Liver (tissue), 9 donors: Measurements from ENCODE around the gene FARP1. TPM values are rescaled to one million over a fixed set of nuclear protein-coding genes. Genes with fewer than 3 reads are reported as not detected.

Source experiments
- DNase-seq: peaks from one replicate; pipeline ENCODE4 v3.0.0-alpha.2; 2017; ENCODE audit warnings: low spot score
- H3K27ac ChIP-seq, 2 donors: one replicate each; pipeline ENCODE4 v1.7.0; 2013; ENCODE audit warnings: inconsistent platforms in 2 of 2, low read length in 2 of 2, control low read depth in 1 of 2, low read depth in 1 of 2, mild to moderate bottlenecking in 1 of 2
- H3K27me3 ChIP-seq, 4 donors: one replicate each; pipeline versions ENCODE4 v1.6.1 to v1.7.0; 2013; ENCODE audit warnings: low read length in 3 of 4, inconsistent platforms in 1 of 4, mild to moderate bottlenecking in 1 of 4, moderate library complexity in 1 of 4; ENCODE audit not compliant: control insufficient read depth in 4 of 4, insufficient read depth in 4 of 4
- H3K36me3 ChIP-seq, 4 donors: one replicate each; pipeline versions ENCODE4 v1.6.1 to v1.7.0; 2013; ENCODE audit warnings: low read length in 3 of 4, mild to moderate bottlenecking in 3 of 4, low read depth in 1 of 4, moderate library complexity in 1 of 4; ENCODE audit not compliant: control insufficient read depth in 4 of 4, insufficient read depth in 3 of 4
- H3K4me1 ChIP-seq, 4 donors: one replicate each; pipeline versions ENCODE4 v1.6.1 to v1.7.0; 2013; ENCODE audit warnings: low read length in 3 of 4, mild to moderate bottlenecking in 3 of 4, moderate library complexity in 1 of 4; ENCODE audit not compliant: control insufficient read depth in 4 of 4, insufficient read depth in 4 of 4
- H3K4me3 ChIP-seq, 3 donors: one replicate each; pipeline versions ENCODE4 v1.6.1 to v1.7.0; 2013; ENCODE audit warnings: low read length in 3 of 3, control low read depth in 1 of 3, low read depth in 1 of 3, mild to moderate bottlenecking in 1 of 3
- H3K9ac ChIP-seq, 2 donors: one replicate each; pipeline ENCODE4 v1.7.0; 2013; ENCODE audit warnings: low read length in 2 of 2, mild to moderate bottlenecking in 2 of 2, moderate library complexity in 2 of 2, control low read depth in 1 of 2, low read depth in 1 of 2
- H3K9me3 ChIP-seq, 4 donors: one replicate each; pipeline versions ENCODE4 v1.6.1 to v1.7.0; 2013; ENCODE audit warnings: low read length in 3 of 4; ENCODE audit not compliant: control insufficient read depth in 4 of 4
- EGR1 ChIP-seq, 2 donors: IDR thresholded peaks; 2 replicates each; pipeline ENCODE4 v1.6.1; 2016 to 2018; ENCODE audit warnings: antibody characterized with exemption in 2 of 2, low read depth in 2 of 2
- FOXA1 ChIP-seq: IDR thresholded peaks from 2 replicates; pipeline ENCODE4 v1.6.1; 2016; ENCODE audit warnings: antibody characterized with exemption
- FOXA2 ChIP-seq: IDR thresholded peaks from 2 replicates; pipeline ENCODE4 v1.6.1; 2016; ENCODE audit warnings: antibody characterized with exemption
- GABPA ChIP-seq, 2 donors: IDR thresholded peaks in 1 of 2; conservative IDR thresholded peaks in 1 of 2; 2 replicates each; pipeline ENCODE4 v1.6.1; 2016; ENCODE audit warnings: antibody characterized with exemption in 2 of 2, mild to moderate bottlenecking in 1 of 2, moderate library complexity in 1 of 2
- HNF4A ChIP-seq, 2 donors: conservative IDR thresholded peaks; 2 replicates each; pipeline ENCODE4 v1.6.1; 2016; ENCODE audit warnings: antibody characterized with exemption in 2 of 2, mild to moderate bottlenecking in 2 of 2
- HNF4G ChIP-seq: IDR thresholded peaks from 2 replicates; pipeline ENCODE4 v1.6.1; 2016; ENCODE audit warnings: antibody characterized with exemption
- JUND ChIP-seq, 2 donors: IDR thresholded peaks; 2 replicates each; pipeline ENCODE4 v1.6.1; 2016; ENCODE audit warnings: antibody characterized with exemption in 2 of 2
- NR2F2 ChIP-seq: IDR thresholded peaks from 2 replicates; pipeline ENCODE4 v1.6.1; 2016; ENCODE audit warnings: antibody characterized with exemption
- RAD21 ChIP-seq, 2 donors: IDR thresholded peaks; 2 replicates each; pipeline ENCODE4 v1.6.1; 2016; ENCODE audit warnings: antibody characterized with exemption in 2 of 2, mild to moderate bottlenecking in 2 of 2
- RXRA ChIP-seq, 2 donors: IDR thresholded peaks; 2 replicates each; pipeline ENCODE4 v1.6.1; 2017 to 2018; ENCODE audit warnings: antibody characterized with exemption in 2 of 2, mild to moderate bottlenecking in 1 of 2
- SP1 ChIP-seq: IDR thresholded peaks from 2 replicates; pipeline ENCODE4 v1.6.1; 2018; ENCODE audit warnings: antibody characterized with exemption, mild to moderate bottlenecking
- TAF1 ChIP-seq: conservative IDR thresholded peaks from 2 replicates; pipeline ENCODE4 v1.6.1; 2016; ENCODE audit warnings: antibody characterized with exemption, mild to moderate bottlenecking
- YY1 ChIP-seq: IDR thresholded peaks from 2 replicates; pipeline ENCODE4 v1.6.1; 2016; ENCODE audit warnings: antibody characterized with exemption, mild to moderate bottlenecking
- WGBS: extraction: QIAGEN DNeasy Blood & Tissue Kit; methylation state at CpG from one replicate; pipeline ENCODE4 v1.1.7; 2013; 5-methylcytosine and 5-hydroxymethylcytosine counted together
- polyA plus RNA-seq, 2 donors: library from polyadenylated mRNA; stranded (reverse) in 1 of 2; unstranded in 1 of 2; fragments of 200-250 nt in 1 of 2; fragments of >200 nt in 1 of 2; fragmentation: Nextera tagmentation in 1 of 2; extraction: Ambion mirVana in 1 of 2; gene quantifications; one replicate each; pipeline versions ENCODE4 v1.2.1 to v1.2.3, GENCODE V29; 2013 to 2015
- total RNA-seq, 2 donors: library from RNA; depleted of rRNA; stranded (reverse); fragments of >200 nt; gene quantifications; one replicate each; pipeline ENCODE4 v1.2.3, GENCODE V29; 2014
- TF ChIP-seq, protein P1 (sequence below): IDR thresholded peaks from 2 replicates; pipeline ENCODE4 v1.6.1; 2016; ENCODE audit warnings: antibody characterized with exemption, mild to moderate bottlenecking
- TF ChIP-seq, protein P2 (sequence below): fragments of 150-350 bp; IDR thresholded peaks from 2 replicates; pipeline ENCODE4 v1.5.1; 2017; ENCODE audit warnings: improper control_type of control experiment, low read depth, low read length; ENCODE audit not compliant: missing input control
- TF ChIP-seq, protein P3 (sequence below): IDR thresholded peaks from 2 replicates; pipeline ENCODE4 v1.6.1; 2016; ENCODE audit warnings: antibody characterized with exemption
- TF ChIP-seq, protein P4 (sequence below): IDR thresholded peaks from 2 replicates; pipeline ENCODE4 v1.6.1; 2016; ENCODE audit warnings: antibody characterized with exemption
- TF ChIP-seq, protein P5 (sequence below): IDR thresholded peaks from 2 replicates; pipeline ENCODE4 v1.6.1; 2016; ENCODE audit warnings: antibody characterized with exemption
- donor health status: healthy.
- donor health status: healthy.
- donor health status: healthy.
- donor health status: healthy.
- donor health status: healthy.

The FARP1 gene
- total and polyA plus RNA-seq, 4 donors: 28.4 to 62.6 (median 39.8) TPM

DNA sequence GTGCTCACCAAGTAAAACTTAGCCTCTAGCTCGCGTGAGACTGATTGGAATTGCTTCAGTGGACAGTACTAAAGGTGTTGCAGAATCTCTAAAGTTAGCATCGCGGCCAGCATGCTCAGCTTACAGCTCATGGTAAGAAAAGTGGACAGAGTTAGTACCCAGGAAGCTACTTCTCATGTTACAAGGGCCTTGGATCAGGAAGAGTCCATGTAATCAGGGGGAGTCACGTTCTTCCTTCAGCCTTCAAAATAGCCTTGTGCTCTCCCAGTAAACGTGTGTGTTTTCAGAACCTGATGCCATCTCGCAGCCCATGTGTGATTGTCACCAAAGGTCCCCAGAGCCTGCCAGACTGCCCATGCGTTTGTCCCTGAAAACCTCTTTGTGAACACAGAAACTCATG is 230.0 kb downstream of the FARP1 start:
- H3K9ac ChIP-seq: no peak overlapping the region
- WGBS: 88% methylated on average over 8 of the region's 8 CpGs
- no peaks in the 10 kb centered on the region for H3K4me1 ChIP-seq
- peaks cover 3 to 26% (median 13%) of the 10 kb centered on the region in 4 donors for H3K36me3 ChIP-seq
- H3K27me3 ChIP-seq: no peaks in the 10 kb centered on the region
- TF ChIP-seq, protein P1, sequence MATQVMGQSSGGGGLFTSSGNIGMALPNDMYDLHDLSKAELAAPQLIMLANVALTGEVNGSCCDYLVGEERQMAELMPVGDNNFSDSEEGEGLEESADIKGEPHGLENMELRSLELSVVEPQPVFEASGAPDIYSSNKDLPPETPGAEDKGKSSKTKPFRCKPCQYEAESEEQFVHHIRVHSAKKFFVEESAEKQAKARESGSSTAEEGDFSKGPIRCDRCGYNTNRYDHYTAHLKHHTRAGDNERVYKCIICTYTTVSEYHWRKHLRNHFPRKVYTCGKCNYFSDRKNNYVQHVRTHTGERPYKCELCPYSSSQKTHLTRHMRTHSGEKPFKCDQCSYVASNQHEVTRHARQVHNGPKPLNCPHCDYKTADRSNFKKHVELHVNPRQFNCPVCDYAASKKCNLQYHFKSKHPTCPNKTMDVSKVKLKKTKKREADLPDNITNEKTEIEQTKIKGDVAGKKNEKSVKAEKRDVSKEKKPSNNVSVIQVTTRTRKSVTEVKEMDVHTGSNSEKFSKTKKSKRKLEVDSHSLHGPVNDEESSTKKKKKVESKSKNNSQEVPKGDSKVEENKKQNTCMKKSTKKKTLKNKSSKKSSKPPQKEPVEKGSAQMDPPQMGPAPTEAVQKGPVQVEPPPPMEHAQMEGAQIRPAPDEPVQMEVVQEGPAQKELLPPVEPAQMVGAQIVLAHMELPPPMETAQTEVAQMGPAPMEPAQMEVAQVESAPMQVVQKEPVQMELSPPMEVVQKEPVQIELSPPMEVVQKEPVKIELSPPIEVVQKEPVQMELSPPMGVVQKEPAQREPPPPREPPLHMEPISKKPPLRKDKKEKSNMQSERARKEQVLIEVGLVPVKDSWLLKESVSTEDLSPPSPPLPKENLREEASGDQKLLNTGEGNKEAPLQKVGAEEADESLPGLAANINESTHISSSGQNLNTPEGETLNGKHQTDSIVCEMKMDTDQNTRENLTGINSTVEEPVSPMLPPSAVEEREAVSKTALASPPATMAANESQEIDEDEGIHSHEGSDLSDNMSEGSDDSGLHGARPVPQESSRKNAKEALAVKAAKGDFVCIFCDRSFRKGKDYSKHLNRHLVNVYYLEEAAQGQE: no peak
- TF ChIP-seq NR2F2: no peak
- TF ChIP-seq, protein P2, sequence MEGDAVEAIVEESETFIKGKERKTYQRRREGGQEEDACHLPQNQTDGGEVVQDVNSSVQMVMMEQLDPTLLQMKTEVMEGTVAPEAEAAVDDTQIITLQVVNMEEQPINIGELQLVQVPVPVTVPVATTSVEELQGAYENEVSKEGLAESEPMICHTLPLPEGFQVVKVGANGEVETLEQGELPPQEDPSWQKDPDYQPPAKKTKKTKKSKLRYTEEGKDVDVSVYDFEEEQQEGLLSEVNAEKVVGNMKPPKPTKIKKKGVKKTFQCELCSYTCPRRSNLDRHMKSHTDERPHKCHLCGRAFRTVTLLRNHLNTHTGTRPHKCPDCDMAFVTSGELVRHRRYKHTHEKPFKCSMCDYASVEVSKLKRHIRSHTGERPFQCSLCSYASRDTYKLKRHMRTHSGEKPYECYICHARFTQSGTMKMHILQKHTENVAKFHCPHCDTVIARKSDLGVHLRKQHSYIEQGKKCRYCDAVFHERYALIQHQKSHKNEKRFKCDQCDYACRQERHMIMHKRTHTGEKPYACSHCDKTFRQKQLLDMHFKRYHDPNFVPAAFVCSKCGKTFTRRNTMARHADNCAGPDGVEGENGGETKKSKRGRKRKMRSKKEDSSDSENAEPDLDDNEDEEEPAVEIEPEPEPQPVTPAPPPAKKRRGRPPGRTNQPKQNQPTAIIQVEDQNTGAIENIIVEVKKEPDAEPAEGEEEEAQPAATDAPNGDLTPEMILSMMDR: no peak
- no peak for TF ChIP-seq SP1
- TF ChIP-seq FOXA2: no peak
- no peak for TF ChIP-seq RAD21 (IDR thresholded peaks at IDR 0.05)
- no peak for TF ChIP-seq RXRA (IDR thresholded peaks at IDR 0.05)
- TF ChIP-seq GABPA (IDR thresholded peaks at IDR 0.05 in 1 of 2, conservative IDR thresholded peaks at IDR 0.05 in 1 of 2): no peak
- no peak for TF ChIP-seq FOXA1
- TF ChIP-seq TAF1: no peak
- TF ChIP-seq EGR1 (IDR thresholded peaks at IDR 0.05; ENCODE audit: low read depth in 2 of 2): no peak
- TF ChIP-seq YY1: no peak
- no peak for TF ChIP-seq HNF4G
- TF ChIP-seq, protein P3, sequence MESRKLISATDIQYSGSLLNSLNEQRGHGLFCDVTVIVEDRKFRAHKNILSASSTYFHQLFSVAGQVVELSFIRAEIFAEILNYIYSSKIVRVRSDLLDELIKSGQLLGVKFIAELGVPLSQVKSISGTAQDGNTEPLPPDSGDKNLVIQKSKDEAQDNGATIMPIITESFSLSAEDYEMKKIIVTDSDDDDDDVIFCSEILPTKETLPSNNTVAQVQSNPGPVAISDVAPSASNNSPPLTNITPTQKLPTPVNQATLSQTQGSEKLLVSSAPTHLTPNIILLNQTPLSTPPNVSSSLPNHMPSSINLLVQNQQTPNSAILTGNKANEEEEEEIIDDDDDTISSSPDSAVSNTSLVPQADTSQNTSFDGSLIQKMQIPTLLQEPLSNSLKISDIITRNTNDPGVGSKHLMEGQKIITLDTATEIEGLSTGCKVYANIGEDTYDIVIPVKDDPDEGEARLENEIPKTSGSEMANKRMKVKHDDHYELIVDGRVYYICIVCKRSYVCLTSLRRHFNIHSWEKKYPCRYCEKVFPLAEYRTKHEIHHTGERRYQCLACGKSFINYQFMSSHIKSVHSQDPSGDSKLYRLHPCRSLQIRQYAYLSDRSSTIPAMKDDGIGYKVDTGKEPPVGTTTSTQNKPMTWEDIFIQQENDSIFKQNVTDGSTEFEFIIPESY: no peak
- no peak for TF ChIP-seq HNF4A (conservative IDR thresholded peaks at IDR 0.05)
- no peak for DNase-seq
- H3K4me3 ChIP-seq: no peak overlapping the region
- H3K27ac ChIP-seq: no peak overlapping the region
- H3K9me3 ChIP-seq: no peaks in the 10 kb centered on the region

DNA sequence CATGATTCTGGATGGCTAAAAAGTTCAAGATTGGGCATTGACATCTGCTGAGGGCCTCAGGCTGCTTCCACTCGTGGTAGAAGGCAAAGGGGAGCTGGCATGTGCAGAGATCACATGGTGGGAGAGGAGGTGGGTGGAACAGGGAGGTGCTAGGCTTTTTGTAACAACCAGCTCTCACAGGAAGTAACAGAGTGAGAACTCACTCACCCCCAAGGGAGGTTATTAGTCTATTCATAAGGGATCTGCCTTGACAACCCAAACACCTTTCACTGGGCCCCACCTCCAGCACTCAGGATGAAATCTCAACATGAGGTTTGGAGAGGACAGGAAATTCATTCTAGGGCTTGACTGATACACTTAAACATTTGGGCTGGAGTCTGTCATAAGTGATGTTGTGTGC is 231.9 kb downstream of the FARP1 start:
- DNase-seq: no peak
- no peaks in the 10 kb centered on the region for H3K27me3 ChIP-seq
- H3K9me3 ChIP-seq: no peaks in the 10 kb centered on the region
- H3K27ac ChIP-seq: no peak overlapping the region
- peaks cover 0 to 16% (median 7%) of the 10 kb centered on the region in 4 donors for H3K36me3 ChIP-seq
- TF ChIP-seq, protein P4, sequence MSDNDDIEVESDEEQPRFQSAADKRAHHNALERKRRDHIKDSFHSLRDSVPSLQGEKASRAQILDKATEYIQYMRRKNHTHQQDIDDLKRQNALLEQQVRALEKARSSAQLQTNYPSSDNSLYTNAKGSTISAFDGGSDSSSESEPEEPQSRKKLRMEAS: no peak
- TF ChIP-seq, protein P2: no peak
- TF ChIP-seq FOXA1 (no peak), FOXA2 (no peak), JUND (IDR thresholded peaks at IDR 0.05) (no peak), RXRA (IDR thresholded peaks at IDR 0.05) (no peak), HNF4A (conservative IDR thresholded peaks at IDR 0.05) (no peak), YY1 (no peak), TAF1 (no peak)
- TF ChIP-seq, protein P1: no peak
- TF ChIP-seq, protein P5, sequence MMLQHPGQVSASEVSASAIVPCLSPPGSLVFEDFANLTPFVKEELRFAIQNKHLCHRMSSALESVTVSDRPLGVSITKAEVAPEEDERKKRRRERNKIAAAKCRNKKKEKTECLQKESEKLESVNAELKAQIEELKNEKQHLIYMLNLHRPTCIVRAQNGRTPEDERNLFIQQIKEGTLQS: no peak
- no peak overlapping the region for H3K9ac ChIP-seq
- WGBS: 81% methylated on average over 1 of the region's 1 CpG
- no peak overlapping the region for H3K4me3 ChIP-seq
- no peaks in the 10 kb centered on the region for H3K4me1 ChIP-seq
